GM19324 (cell line): ENCODE results near the gene COL9A2.
"Not testable (repeated sequence)": the region's sequence is repeated elsewhere in the genome, so short reads cannot be mapped to it uniquely, and the experiment has no call there.

Experiments used
- ATAC-seq: cut with Tn5 transposase; IDR thresholded peaks from one replicate; pipeline ENCODE4 v1.9.1; 2021; ENCODE audit warnings: mild to moderate bottlenecking, moderate library complexity; ENCODE audit not compliant: unreplicated experiment, low FRiP score

Gene COL9A2

DNA sequence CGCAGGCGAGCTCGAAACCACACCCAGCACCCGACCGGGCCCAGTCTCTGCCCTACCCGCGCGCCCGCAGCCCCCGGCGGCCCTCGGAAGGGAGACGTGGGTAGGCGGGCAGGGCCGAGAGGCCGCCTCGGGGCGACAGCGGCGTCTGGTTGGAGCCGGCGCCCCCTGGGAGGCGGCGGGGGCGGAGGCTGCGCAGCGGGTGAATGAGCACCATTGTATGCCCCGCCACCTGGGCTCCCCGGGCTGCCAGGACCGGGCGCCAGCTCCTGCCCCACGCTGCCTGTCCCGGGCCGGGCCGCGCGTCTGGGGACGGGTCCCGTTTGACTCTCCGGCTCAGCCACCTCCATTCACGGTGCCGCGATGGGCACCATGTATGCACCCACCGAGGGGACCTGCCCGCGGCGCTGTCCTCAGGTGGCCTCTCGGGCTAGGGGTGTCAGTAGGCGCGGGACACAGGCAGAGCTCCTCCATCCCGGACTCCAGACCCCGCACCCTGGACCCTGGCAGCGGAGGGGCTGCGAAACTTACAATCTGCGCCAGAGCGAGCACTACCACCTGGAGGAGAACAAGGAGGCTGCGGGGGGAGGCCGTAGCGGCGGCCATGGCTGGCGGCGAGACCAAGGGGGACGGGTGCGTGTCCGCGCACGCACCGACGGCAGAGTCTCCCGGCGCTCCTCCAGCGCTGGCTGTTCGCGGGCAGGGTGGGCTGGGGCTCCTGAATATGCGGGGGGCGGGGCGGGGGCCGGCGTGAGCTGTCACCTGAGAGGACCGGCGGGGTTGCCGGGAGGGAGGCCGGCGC is at the start of gene COL9A2:
Gene COL9A2, minus strand, starts transcription at position 692 of the 799 bp plus-strand sequence. Its CDS starts 89 bp downstream, at position 603.
- no peak for ATAC-seq

- ATAC-seq, result no peak
Measured at GRCh38 chr1:40363721-40364120, 46.6 kb upstream of the COL9A2 start.

DNA sequence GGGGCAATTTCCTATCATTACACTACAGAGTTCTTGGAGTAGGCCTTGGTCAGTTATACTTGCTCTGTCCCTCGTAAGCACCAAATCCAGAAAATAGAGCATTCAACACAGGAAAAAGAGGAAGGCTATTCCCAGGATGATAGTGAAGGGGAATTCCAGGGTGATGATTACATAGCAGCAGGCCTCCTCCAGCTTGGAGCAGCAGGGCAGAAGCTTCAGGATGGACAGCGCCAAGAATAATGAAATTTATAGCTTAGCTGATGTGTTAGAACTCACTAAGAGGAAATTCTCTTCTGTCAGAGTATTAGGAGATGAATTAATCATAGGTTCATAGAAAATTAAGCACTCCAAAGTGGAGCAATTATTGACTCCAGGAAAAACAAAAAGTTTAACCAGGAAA is 45.6 kb upstream of the COL9A2 start:
- ATAC-seq, result no peak

GRCh38 chr1:40362199-40362598 is 45.1 kb upstream of the COL9A2 start:
- no peak for ATAC-seq

DNA sequence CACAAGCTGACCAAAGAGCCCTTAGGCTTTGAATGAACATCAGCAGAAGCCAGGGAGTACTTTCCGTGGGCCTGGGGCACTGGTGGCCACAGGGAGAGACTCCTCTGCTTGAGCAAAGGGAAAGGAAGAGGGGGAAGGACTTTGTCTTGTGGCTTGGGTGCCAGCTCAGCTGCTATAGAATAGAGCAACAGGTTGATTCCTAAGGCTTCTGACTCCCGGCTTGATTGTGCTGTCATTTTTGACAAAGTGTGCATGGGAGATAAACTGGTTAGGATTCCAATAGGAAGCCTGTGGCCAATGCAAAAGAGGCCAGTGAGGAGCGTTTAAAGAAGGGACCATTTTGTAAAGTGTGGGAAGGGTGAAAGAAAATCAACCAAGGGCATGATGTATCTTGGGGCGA is 44.6 kb upstream of the COL9A2 start:
- no peak for ATAC-seq

DNA sequence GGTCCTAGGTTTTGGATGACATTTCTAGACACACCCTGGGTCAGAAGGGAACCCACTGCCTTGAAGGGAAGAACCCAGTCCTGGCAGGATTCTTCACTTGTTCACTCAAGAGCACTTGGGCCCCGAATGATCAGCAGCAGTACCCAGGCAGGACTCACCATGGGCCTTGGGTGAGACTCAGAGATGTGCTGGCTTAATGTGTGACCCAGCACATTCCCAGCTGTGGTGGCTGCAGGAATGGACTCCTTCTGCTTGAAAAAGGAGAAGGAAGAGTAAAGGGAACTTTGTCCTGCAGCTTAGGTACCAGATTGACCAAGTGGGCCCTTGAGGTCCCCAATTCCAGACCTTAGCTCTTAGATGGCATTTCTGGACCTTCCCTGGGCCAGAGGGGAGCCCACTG is 44.1 kb upstream of the COL9A2 start:
- ATAC-seq, result no peak

DNA sequence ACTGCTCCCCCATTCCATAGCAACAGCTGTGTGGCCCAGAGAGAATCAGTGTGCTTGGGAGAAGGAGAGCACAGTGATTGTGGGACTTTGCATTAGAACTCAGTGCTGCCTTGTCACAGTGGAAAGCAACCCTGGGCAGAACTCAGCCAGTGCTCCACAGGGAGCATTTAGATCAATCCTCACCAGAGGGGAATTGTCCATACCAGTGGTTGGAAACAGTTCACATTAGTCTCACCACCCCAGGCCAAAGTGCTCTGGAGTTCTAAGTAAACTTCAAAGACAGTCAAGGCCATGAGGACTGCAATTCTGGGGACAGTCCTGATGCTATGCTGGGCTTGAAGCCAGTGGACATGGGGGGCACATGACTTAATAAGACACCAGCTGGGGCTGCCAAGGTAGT is 43.5 kb upstream of the COL9A2 start:
- ATAC-seq, result no peak

GRCh38 chr1:40357625-40358024 is 40.5 kb upstream of the COL9A2 start:
- no peak for ATAC-seq

GRCh38 chr1:40353082-40353481 is 36.0 kb upstream of the COL9A2 start:
- no peak for ATAC-seq

- no peak for ATAC-seq
Measured at GRCh38 chr1:40352126-40352525, 35.0 kb upstream of the COL9A2 start.

GRCh38 chr1:40351124-40351523 is 34.0 kb upstream of the COL9A2 start:
- no peak for ATAC-seq

GRCh38 chr1:40350391-40350790 is 33.3 kb upstream of the COL9A2 start:
- ATAC-seq, result no peak

- ATAC-seq, result no peak
Measured at GRCh38 chr1:40344597-40344996, 27.5 kb upstream of the COL9A2 start.

DNA sequence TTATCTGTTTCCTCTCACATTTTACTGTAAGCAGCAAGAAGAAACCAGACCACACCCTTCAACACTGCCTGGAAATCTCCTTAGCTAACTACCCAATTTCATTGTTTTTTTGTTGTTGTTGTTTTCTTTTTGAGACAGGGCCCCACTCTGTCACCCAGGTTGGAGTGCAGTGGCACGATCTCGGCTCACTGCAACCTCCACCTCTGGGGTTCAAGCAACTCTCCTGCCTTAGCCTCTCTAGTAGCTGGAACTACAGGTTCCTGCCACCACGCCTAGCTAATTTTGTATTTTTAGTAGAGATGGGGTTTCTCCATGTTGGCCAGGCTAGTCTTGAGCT is 25.3 kb upstream of the COL9A2 start:
- not testable (repeated sequence) for ATAC-seq

GRCh38 chr1:40341491-40342380 is 24.6 kb upstream of the COL9A2 start:
- ATAC-seq, result no peak

GRCh38 chr1:40339420-40340323 is 22.6 kb upstream of the COL9A2 start:
- ATAC-seq, result no peak

DNA sequence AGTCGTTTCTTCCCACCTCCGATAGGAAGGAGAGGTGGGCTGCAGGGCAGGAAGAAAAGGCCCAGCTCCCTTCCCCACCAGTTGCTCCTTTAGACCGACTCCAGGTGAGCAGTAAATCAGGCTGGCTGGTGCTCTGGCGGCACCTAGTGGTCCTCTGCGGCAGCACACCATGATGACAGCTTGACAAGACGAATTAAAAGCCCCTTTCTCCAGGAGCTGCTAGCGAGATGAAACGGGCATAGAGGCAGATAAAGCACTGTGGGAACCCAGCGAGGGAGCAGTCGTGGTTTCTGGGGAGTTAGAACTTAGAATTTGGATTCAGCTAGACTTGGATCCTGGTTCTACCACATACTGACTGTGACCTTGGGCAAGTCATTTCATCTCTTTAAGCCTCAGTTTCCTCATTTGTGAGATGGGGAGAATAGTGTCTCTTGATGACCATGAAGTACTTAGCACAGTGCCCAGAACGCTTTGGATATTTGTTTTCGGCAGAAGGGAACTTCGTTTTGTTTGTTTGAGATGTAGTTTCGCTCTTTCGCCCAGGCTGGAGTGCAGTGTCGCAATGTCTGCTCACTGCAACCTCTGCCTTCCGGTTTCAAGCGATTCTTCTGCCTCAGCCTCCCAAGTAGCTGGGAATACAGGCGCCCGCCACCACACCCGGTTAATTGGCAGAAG is 21.8 kb upstream of the COL9A2 start:
- no peak for ATAC-seq

DNA sequence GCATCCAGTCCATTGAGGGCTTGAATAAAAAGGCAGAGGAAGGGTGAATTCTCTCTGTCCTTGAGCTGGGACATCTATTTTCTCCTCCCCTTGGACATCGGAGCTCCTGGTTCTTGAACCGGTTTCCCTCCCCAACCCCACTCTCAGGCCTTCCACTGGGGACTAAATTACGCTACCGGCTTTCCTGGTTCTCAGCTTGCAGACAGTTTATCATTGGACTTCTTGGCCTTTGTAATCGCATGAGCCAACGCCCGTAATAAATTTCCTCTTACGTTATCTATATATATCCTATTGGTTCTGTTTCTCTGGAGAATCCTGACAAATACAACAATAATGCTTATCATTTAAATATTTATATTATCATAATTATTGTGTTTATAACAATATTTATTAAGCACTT is 20.4 kb upstream of the COL9A2 start:
- no peak for ATAC-seq

DNA sequence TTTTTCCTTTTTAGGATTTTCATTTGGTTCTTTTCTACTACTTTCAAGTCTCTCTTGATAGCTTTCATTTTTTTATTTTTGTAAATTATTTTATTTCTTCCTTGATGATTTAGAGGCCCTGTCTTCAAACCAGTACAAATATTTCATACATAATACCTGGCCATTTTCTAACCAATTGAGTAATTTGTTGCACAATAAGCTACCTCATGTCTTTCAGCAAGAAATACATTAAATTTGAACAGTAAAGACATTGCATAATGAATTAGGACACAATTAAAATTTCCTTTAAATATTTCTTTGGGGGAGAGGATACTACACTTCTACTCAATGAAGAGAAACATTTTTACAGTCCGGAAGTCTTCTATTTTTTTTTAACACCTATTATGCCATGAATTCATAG is 15.6 kb upstream of the COL9A2 start:
- ATAC-seq, result no peak

DNA sequence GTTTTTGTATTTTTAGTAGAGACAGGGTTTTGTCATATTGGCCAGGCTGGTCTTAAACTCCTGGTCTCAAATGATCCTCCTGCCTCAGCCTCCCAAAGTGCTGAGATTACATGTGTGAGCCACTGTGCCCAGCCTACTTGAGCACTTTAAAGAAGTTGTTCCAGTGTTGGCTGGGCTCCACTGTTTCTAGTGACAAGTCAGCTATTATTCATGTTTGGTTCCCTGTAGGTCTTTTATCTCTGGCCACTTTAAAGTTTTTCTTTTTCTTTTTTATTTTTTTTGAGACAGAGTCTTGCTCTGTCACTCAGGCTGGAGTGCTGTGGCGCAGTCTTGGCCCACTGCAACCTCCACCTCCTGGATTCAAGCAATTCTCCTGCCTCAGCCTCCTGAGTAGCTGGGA is 14.3 kb upstream of the COL9A2 start:
- ATAC-seq, result not testable (repeated sequence)
